ENCODE results near the gene HS1BP3.

DNA sequence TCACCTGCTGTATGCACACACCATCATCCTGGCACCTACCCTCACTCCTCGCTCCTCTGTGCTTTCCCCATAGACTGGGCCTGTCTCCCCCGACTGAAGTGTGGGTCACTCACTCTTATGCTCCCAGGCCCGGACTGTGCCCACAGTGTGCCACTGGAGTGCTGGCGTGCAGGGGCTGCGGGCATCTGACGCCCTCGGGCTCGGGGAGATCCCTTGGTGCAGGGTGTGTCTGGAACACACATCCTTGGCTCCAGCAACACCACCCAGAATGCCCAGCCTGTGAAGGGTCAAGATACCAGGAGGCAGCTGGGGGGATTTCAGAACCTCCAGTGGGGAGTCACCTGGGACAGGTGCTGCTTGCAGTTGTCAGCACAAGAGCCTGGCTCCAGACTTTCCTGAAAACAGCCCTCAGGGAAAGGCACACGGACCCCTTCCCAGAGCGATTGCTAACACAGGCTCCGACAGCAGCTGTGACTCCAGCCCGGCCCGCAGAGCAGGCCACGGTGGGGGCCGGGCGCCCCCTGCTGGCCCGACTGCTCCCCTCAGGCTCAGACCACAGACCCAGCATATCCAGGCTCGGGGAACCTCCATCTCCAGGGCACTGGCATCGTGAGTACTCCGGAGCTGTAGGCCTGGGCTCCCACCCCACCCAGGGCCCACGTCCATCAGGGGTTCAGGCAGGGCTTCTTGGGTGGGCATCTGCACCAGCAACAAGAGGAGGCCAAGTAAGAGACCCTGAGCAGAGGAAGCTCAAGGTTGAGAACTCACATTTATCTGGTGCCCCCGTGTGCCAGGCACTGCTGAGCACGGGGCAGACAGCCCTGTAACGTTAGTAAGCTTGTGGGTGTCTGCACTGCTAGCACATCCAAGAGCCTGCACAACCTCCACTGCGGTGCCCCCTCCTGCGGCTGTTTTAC lies 8.6 kb downstream of the HS1BP3 start:
- TF ChIP-seq, protein P1, sequence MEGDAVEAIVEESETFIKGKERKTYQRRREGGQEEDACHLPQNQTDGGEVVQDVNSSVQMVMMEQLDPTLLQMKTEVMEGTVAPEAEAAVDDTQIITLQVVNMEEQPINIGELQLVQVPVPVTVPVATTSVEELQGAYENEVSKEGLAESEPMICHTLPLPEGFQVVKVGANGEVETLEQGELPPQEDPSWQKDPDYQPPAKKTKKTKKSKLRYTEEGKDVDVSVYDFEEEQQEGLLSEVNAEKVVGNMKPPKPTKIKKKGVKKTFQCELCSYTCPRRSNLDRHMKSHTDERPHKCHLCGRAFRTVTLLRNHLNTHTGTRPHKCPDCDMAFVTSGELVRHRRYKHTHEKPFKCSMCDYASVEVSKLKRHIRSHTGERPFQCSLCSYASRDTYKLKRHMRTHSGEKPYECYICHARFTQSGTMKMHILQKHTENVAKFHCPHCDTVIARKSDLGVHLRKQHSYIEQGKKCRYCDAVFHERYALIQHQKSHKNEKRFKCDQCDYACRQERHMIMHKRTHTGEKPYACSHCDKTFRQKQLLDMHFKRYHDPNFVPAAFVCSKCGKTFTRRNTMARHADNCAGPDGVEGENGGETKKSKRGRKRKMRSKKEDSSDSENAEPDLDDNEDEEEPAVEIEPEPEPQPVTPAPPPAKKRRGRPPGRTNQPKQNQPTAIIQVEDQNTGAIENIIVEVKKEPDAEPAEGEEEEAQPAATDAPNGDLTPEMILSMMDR (IDR thresholded peaks at IDR 0.05) = peak; percentile 87 to 95 (median 94)
- no peak for TF ChIP-seq POLR2AphosphoS5 (IDR thresholded peaks at IDR 0.05)

Measured in upper lobe of left lung (tissue), 4 donors.